ENCODE data around the gene TMEM50B. TPM values are rescaled to one million over a fixed set of nuclear protein-coding genes. Genes with fewer than 3 reads are reported as not detected.
"Not testable (repeated sequence)": the region's sequence is repeated elsewhere in the genome, so short reads cannot be mapped to it uniquely, and the experiment has no call there.

Gene TMEM50B
- total and polyA plus RNA-seq, 3 donors from 2014 or later: 57.8 to 115 (median 70.6) TPM

DNA sequence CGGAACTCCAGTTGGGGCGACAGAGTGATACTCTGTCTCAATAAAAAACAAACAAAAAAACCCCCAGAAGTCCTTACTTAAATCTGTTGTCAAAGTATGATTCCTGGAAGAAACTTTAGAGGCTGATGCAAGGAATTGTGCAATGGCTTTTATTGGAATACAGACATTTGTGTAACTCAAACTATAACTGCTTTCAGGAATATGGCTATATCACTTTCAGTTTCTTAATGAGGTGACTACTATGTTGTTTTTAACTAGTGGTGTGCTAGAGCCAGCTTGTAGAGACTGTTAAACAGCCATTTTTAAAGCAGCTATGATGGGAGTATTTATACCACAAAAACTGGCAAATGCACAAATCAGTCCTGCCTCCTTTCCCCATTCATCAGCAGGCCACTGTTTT lies 34.5 kb upstream of the TMEM50B start:
- Histone ChIP-seq H3K9me3 (no peaks in the 10 kb centered on the region), H3K36me3 (ENCODE audit: low read depth, missing control alignments) (no peaks in the 10 kb centered on the region), H3K27me3 (no peaks in the 10 kb centered on the region)

DNA sequence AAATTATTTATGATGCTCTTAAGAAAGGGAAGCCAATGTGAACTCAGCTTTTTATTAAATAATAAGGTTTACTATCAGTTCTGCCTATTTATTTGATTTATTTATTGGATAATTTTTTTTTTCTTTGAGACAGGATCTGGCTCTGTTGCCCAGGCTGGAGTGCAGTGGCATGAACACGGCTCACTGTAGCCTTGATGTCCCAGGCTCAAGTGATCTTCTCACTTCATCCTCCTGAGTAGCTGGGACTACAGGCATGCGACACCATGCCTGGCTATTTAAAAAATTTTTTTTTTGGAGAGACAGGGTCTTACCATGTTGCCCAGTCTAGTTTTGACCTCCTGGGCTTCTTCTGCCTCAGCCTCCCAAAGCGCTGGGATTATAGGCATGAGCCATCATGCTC lies 32.7 kb upstream of the TMEM50B start:
- H3K27me3 ChIP-seq: no peaks in the 10 kb centered on the region
- no peak overlapping the region for H3K27ac ChIP-seq
- H3K4me3 ChIP-seq: no peak overlapping the region
- no peaks in the 10 kb centered on the region for H3K9me3 ChIP-seq
- intact Hi-C loops (cut with DNase I; ENCODE audit: low total_unique reads): no loop called here
- WGBS, 2 donors: 88 to 94% methylated on average over 3 of the region's 3 CpGs
- no peak for DNase-seq
- no peaks in the 10 kb centered on the region for H3K36me3 ChIP-seq (ENCODE audit: low read depth, missing control alignments)
- H3K4me1 ChIP-seq: no peaks in the 10 kb centered on the region
- no peak for TF ChIP-seq POLR2A (IDR thresholded peaks at IDR 0.05)
- TF ChIP-seq, protein P1, sequence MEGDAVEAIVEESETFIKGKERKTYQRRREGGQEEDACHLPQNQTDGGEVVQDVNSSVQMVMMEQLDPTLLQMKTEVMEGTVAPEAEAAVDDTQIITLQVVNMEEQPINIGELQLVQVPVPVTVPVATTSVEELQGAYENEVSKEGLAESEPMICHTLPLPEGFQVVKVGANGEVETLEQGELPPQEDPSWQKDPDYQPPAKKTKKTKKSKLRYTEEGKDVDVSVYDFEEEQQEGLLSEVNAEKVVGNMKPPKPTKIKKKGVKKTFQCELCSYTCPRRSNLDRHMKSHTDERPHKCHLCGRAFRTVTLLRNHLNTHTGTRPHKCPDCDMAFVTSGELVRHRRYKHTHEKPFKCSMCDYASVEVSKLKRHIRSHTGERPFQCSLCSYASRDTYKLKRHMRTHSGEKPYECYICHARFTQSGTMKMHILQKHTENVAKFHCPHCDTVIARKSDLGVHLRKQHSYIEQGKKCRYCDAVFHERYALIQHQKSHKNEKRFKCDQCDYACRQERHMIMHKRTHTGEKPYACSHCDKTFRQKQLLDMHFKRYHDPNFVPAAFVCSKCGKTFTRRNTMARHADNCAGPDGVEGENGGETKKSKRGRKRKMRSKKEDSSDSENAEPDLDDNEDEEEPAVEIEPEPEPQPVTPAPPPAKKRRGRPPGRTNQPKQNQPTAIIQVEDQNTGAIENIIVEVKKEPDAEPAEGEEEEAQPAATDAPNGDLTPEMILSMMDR (IDR thresholded peaks at IDR 0.05): no peak

More for the DNA sequence above, 34.5 kb upstream of the TMEM50B start:
- Histone ChIP-seq H3K4me3 (no peak overlapping the region), H3K4me1 (no peaks in the 10 kb centered on the region), H3K27ac (no peak overlapping the region)
- 89 to 100% methylated on average over 2 of the region's 2 CpGs for WGBS, 2 donors
- no peak for DNase-seq
- intact Hi-C loops (cut with DNase I; ENCODE audit: low total_unique reads): no loop called here
- no peak for TF ChIP-seq POLR2A (IDR thresholded peaks at IDR 0.05)
- TF ChIP-seq, protein P1 (IDR thresholded peaks at IDR 0.05): no peak

DNA sequence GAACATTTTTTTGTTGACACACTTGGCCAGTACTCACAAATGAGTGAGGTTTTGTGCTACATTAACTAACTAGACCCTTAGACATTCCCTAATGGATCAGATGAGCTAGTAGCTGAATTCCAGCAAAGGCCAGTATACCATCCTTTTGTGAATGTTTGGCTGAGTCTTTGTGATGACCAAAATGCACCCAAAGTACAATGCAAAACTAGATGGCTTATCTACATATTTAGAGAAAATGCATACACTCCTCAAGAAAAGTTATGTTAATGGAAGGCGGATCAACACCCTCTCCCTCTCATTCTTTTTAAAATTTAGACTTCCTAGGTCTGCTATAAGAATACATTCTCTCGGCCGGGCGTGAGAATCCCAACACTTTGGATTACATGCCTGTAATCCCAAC lies 31.9 kb upstream of the TMEM50B start:
- no peaks in the 10 kb centered on the region for H3K27me3 ChIP-seq
- H3K4me1 ChIP-seq: no peaks in the 10 kb centered on the region
- no peak overlapping the region for H3K27ac ChIP-seq
- no peak for DNase-seq
- 83 to 96% methylated on average over 4 of the region's 4 CpGs for WGBS, 2 donors
- no peaks in the 10 kb centered on the region for H3K9me3 ChIP-seq
- no peak for TF ChIP-seq POLR2A (IDR thresholded peaks at IDR 0.05)
- TF ChIP-seq, protein P1 (IDR thresholded peaks at IDR 0.05): no peak
- H3K36me3 ChIP-seq (ENCODE audit: low read depth, missing control alignments): no peaks in the 10 kb centered on the region
- H3K4me3 ChIP-seq: no peak overlapping the region
- intact Hi-C loops (cut with DNase I; ENCODE audit: low total_unique reads): no loop called here

DNA sequence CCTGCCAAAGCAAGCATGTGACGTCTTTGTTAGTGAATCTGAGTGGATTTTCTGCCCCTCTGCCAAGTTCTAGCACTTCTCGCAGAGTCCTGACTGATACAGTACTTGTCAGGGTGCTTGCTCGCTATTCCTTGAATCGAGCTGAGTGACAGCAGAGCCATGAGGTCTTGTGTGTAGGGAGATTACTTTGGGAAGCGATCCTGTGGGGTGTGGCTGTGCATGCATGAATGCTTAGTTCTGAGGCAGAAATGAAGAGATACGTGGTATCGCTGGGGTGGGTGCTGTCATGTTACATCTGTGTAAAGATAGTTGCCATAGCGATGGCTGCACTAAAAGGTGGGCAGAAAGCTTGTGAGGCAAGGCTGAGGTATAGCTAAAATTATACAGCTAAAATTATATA lies 31.1 kb upstream of the TMEM50B start:
- Histone ChIP-seq H3K9me3 (no peaks in the 10 kb centered on the region), H3K4me1 (no peaks in the 10 kb centered on the region), H3K27me3 (no peaks in the 10 kb centered on the region), H3K27ac (no peak overlapping the region), H3K36me3 (ENCODE audit: low read depth, missing control alignments) (no peaks in the 10 kb centered on the region), H3K4me3 (no peak overlapping the region)
- no peak for DNase-seq
- intact Hi-C loops (cut with DNase I; ENCODE audit: low total_unique reads): no loop called here
- TF ChIP-seq POLR2A (IDR thresholded peaks at IDR 0.05): no peak
- TF ChIP-seq, protein P1 (IDR thresholded peaks at IDR 0.05): no peak
- WGBS, 2 donors: 88 to 90% methylated on average over 8 of the region's 8 CpGs

DNA sequence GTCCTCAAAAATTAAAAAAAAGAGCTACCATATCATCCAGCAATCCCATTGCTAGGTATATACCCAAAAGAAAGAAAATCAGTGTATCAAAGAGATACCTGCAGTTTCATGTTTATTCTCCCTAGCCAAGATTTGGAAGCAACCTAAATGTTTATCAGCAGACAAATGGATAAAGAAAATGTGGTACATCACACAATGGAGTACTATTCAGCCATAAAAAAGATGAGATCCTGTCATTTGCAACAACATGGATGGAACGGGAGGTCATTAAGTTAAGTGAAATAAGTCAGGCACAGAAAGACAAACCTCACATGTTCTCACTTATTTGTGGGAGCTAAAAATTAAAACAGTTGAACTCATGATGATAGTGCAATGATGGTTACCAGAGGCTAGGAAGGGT lies 27.2 kb upstream of the TMEM50B start:
- H3K4me3 ChIP-seq; H3K36me3 ChIP-seq (ENCODE audit: low read depth, missing control alignments); H3K4me1 ChIP-seq; H3K27me3 ChIP-seq; H3K27ac ChIP-seq; H3K9me3 ChIP-seq; intact Hi-C loops (cut with DNase I; ENCODE audit: low total_unique reads); DNase-seq: not testable (repeated sequence)
- 91 to 100% methylated on average over 1 of the region's 1 CpG for WGBS, 2 donors

Data from testis (tissue), 3 donors.